ENCODE results near the gene CCDC122. TPM values are rescaled to one million over a fixed set of nuclear protein-coding genes. Genes with fewer than 3 reads are reported as not detected.
"Not testable (repeated sequence)": the region's sequence is repeated elsewhere in the genome, so short reads cannot be mapped to it uniquely, and the experiment has no call there.

Gene CCDC122
- polyA plus RNA-seq, 1 donor: 1.7 TPM

DNA sequence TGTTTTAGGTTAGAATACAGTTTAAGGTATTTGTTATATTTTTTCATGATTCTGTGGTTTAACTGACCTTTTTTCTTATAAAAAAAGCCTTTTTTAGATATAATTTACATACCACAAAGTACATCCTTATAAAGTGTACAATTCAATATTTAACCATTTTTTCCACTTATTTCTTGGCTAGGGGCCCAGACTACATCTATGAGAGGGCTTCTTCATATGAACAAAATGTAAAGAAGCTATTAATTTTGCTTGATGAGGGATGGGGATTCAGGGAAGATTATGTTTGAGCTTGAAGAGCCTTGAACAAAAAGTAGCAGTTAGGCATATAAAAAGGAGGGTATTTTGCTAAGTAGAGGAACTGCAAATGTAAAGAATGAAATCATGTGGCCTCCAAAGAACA is 2.2 kb downstream of the CCDC122 start:
- no peak for DNase-seq (ENCODE audit: low read depth)

DNA sequence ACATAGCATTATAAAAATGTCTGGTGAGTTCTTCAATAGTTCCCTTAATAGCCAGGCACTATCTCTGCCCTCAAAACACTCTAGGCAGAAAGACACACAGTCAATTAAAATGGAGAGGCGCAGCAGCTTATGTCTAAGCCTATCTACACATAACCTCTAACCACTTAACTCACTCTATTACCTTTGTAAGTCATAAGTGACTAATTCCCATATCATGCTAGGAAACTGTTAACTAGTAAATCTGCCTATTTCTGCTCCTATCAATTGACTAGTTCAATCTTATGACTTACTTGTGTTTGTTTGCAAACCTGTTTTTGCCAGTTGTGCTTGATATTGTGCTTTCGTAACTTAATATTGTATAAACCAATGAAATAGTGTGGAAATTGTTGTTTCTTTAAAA is 3.2 kb downstream of the CCDC122 start:
- DNase-seq (ENCODE audit: low read depth): no peak

DNA sequence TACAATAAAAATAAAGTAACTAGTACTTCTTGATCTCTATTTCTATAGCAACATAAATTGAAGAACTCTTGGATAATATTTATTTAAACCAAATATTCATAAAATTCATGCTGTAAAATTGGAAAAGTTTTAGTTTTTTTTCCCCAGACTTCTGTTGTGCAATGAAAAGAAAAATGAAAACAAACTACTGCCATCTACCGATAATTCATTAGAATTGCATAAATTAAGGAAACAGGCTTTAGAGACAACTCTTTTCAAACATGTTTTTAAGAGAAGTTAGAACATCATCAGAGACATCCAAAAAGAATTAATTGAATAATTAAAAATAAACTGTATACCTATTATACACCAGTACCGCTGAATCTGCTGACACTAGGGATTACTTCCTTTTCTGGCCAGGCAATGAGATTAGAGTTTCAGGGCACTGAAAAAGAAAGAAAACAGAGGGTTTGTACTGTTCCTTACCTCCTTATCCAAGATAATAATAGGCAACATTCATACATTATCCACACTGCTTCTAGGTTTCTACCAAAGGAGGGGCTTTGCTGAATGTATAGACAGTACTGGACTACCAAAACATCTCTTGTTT is 4.9 kb downstream of the CCDC122 start:
- DNase-seq (ENCODE audit: low read depth): no peak

- DNase-seq (ENCODE audit: low read depth): no peak
Observed at GRCh38 chr13:43872181-43872580, 7.4 kb downstream of the CCDC122 start.

DNA sequence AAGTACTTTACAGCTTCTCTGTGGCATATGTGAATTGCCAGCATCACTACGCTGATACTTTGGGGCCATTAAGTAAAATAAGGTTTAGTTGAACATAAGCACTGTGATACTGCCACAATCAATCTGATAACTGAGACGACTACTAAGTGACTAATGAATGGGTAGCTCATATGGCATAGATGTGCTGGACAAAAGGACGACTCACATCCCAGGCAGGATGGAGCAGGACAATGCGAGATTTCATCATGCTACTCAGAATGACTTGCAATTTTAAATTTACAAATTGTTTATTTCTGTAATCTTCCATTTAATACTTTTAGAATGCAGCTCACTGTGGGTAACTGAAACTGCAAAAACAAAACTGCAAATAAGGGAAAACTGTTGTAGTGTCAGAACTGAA is 13.6 kb downstream of the CCDC122 start:
- no peak for DNase-seq (ENCODE audit: low read depth)

- no peak for DNase-seq (ENCODE audit: low read depth)
Observed at GRCh38 chr13:43864921-43865320, 14.6 kb downstream of the CCDC122 start.

DNA sequence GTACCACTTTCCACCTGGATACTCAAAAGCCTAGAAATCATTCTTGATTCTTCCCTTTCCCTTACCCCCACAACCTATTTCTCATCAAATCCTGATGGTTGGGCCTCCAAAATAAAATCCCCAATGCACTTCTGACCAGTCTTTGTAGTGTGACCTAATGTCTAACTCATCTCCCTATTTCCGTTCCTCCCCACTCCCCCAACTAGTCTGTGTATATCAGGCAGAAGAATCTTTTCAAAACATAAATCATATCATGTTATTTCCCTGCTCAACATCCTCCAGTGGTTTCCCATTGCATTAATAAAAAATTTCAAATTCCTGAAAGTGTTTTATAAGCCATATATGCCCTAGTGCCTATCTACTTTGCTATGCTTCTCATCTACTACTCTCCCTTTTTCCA is 17.7 kb downstream of the CCDC122 start:
- no peak for DNase-seq (ENCODE audit: low read depth)

GRCh38 chr13:43852923-43853404 is 26.6 kb downstream of the CCDC122 start:
- DNase-seq (ENCODE audit: low read depth): no peak

DNA sequence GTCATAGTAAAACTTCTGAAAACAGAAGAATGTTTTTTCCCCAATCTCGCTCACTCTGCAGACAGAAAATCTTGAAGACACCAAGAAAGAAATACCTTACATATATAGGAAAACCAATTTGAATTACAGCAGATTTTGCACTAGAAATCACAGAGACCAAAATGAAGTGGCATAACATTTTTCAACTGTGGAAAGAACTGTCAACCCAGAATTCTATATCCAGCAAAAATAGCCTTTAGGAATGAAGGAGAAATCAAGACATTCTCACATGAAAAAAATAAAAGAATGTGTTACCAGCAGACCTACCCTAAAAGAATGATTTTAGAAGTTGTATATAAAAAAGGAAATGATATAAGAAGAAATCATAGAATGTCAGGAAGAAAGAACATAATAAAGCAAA is 28.7 kb downstream of the CCDC122 start:
- DNase-seq (ENCODE audit: low read depth): no peak

DNA sequence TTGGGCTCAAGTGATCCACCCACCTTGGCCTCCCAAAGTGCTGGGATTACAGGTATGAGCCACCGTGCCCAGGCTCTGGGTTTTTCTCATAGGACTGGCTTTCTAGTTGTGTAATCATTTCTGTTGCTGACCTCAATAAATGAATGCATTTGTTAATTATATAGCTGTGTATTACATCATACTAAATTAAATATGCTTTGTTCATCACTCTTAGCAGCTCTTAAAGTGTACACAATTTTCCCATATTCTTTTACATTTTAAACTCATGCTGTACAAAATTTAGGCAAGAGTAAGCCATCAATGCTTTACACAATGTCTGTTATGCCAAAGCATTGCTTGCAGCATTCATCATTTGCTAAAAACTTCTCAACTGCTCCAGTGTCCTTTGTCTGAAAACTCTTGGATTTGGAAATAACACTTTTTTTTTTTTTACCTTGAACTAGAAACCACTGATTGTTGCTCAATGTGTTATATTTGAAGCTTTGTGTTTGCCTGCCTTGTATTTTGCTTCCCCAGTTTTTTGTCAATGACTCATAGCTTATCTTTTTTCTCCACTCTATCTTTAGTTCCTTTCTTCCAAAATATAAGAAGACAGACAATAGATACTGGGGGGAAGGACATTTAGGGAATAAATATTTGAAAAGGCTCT is 31.4 kb downstream of the CCDC122 start:
- DNase-seq (ENCODE audit: low read depth): no peak

- no peak for DNase-seq (ENCODE audit: low read depth)
Observed at GRCh38 chr13:43846496-43847158, 32.9 kb downstream of the CCDC122 start.

DNA sequence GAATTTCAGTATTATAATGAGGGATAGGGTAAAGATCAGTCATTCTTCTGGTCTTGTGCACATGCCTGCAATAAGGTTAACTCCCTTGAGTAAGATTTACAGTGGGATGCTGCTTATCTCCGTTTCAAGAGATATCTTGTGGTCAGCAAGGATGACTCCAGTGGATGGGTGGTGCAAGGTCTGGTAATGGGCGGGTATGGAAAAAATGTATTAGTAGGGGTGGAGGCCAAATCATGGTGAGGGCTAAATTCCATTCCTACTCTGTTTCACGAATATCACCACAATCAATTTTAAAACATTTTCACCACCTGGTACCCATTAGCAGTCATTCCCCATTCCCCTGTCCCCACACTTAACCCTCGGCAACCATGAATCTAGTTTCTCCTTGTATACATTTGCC is 40.6 kb downstream of the CCDC122 start:
- no peak for DNase-seq (ENCODE audit: low read depth)

DNA sequence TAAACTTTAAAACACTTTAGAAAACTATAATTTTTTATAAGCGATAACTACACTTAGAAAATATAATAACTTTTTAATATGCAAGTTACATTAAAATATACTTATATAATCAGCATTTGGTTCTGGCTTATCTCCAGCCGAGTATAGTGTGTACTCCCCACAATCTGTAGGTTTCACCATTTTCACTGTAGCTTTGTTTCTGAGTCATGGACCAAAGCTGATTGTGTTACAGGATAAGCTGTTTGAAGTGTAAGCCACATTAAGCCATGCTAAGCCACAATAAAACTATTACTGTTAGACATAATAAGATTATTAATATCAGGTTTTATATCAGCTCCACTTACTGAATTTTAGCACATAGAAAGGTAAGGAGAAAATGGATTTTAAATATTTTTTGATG is 43.8 kb downstream of the CCDC122 start:
- DNase-seq (ENCODE audit: low read depth): no peak

DNA sequence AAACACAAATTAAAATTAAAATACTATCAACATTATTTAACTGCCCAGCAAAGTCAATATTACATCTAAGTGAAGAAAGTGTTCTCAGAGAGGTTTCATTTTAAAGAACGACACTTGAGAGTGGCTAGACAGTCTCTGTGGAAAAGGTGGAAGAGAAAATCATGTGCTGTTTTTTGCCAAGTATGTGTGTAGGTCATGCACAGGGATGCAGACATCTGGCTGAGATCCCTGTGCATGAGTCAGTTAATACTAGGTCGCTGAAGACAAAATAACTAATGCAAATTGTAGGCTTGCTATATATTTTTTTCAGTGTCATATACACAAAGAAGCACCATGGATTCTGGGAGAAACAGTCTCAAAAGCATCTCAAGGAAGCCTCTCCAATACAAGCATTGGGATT is 48.5 kb downstream of the CCDC122 start:
- no peak for DNase-seq (ENCODE audit: low read depth)

DNA sequence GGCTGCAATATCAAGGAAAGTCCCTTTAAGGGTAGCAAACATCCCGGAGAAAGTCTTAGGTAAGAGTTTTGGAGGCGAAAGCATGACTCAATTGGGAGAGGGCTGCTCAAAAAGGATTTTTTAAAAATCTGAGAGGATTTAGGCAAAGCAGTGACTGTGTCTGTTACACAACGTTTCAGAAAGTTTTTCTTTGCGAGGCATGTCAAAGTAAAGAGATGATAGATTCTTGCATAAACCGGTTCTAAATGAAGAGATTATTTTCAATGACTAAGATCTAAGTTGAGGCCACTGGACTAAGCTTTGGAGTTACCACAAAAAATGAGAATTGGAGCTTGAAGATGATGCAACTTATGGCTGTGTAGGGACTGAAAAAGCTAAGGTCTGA is 49.1 kb downstream of the CCDC122 start:
- no peak for DNase-seq (ENCODE audit: low read depth)

DNA sequence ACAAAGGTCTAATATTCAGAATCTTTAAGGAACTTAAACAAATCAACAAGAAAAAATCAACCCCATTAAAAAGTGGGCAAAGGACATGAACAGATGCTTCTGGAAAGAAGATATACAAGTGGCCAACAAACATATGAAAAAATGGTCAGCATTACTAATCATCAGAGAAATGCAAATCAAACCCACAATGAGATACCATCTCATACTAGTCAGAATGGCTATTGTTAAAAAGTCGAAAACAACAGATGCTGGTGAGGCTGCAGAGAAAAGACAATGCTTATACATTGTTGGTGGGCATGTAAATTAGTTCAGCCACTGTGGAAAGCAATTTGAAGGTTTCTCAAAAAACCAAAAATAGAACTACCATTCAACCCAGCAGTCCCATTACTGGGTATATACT is 54.9 kb downstream of the CCDC122 start:
- DNase-seq (ENCODE audit: low read depth): not testable (repeated sequence)

GRCh38 chr13:43822969-43823368 is 56.6 kb downstream of the CCDC122 start:
- DNase-seq (ENCODE audit: low read depth): no peak

- no peak for DNase-seq (ENCODE audit: low read depth)
Observed at GRCh38 chr13:43816401-43816889, 63.1 kb downstream of the CCDC122 start.

DNA sequence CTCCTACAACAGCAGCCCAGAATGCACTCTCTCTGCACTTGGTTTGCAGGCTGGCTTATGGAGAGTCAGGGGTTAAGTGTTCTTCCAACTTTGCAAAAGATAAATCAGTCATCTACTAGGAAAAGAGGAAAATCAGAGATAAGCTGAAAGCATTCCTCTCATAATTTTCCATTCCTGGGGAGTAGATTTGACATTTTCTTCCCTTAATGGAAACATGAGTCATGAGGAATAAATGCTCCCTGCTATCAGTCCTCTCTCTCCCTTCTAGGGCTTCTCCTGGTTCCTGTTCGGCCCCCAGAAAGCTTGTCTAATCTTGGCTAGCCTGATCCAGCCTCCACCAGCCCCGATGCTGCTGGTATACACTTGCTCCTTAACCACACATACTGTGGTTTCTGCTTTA is 64.3 kb downstream of the CCDC122 start:
- DNase-seq (ENCODE audit: low read depth): no peak

- DNase-seq (ENCODE audit: low read depth): no peak
Observed at GRCh38 chr13:43808676-43809075, 70.9 kb downstream of the CCDC122 start.

DNA sequence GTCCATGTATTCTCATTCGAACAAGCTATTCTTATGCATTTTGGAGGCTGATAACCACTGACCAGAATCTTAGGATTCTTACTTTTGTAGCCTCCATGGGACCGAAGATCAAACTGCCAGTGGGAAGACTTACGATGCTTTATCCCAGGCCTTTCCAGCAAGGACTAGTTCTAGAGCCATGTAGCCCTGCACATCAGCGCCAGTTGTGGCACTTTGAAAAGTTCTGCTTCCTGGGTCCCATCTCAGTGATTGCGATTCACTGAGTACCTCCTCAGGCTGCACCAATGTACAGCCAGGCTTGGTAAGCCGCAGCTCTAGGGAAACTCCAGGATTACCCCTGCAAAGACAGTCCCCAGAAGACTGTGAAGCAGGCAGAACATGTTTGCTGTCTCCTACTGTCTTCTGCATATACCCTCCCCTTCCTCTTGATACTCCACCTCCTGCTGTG is 73.8 kb downstream of the CCDC122 start:
- DNase-seq (ENCODE audit: low read depth): no peak

GRCh38 chr13:43805071-43805468 is 74.5 kb downstream of the CCDC122 start:
- DNase-seq (ENCODE audit: low read depth): no peak

- peak; percentile 64 for DNase-seq (ENCODE audit: low read depth)
Observed at GRCh38 chr13:43804461-43805070, 75.0 kb downstream of the CCDC122 start.

Data from forelimb muscle (tissue), 1 donor.